Endodermal cell (in vitro differentiated cells): ENCODE data around the gene NPEPPS. TPM values are rescaled to one million over a fixed set of nuclear protein-coding genes. Genes with fewer than 3 reads are reported as not detected.

Experiments used
- DNase-seq: peaks from one replicate; pipeline ENCODE4 v3.0.0-alpha.2; 2017
- H3K27ac ChIP-seq: 2 replicates; pipeline ENCODE4 v1.5.1; 2013; ENCODE audit warnings: mild to moderate bottlenecking, low read depth, low read length, moderate library complexity
- H3K27me3 ChIP-seq: 2 replicates; pipeline ENCODE4 v1.6.1; 2013; ENCODE audit warnings: mild to moderate bottlenecking, low read length, moderate library complexity; ENCODE audit not compliant: insufficient read depth, control insufficient read depth, poor library complexity, severe bottlenecking
- H3K36me3 ChIP-seq: 2 replicates; pipeline ENCODE4 v1.7.0; 2013; ENCODE audit warnings: mild to moderate bottlenecking, low read length, moderate library complexity; ENCODE audit not compliant: control insufficient read depth, insufficient read depth
- H3K4me1 ChIP-seq: one replicate; pipeline ENCODE4 v1.7.0; 2013; ENCODE audit warnings: low read length; ENCODE audit not compliant: control insufficient read depth, insufficient read depth
- H3K4me3 ChIP-seq: 2 replicates; pipeline ENCODE4 v1.5.1; 2013; ENCODE audit warnings: mild to moderate bottlenecking, low read length, moderate library complexity
- H3K9ac ChIP-seq: 2 replicates; pipeline ENCODE4 v1.6.1; 2013; ENCODE audit warnings: mild to moderate bottlenecking, low read length, moderate library complexity; ENCODE audit not compliant: poor library complexity, severe bottlenecking; ENCODE audit errors: extremely low read depth
- H3K9me3 ChIP-seq: 2 replicates; pipeline ENCODE4 v1.6.1; 2013; ENCODE audit warnings: mild to moderate bottlenecking, low read length, moderate library complexity; ENCODE audit not compliant: control insufficient read depth
- H3K27ac Mint-ChIP-seq: 2 replicates; pipeline ENCODE4 v1.8.0; 2020; ENCODE audit warnings: mixed read lengths
- H3K27me3 Mint-ChIP-seq: 2 replicates; pipeline ENCODE4 v1.8.0; 2021; ENCODE audit warnings: mild to moderate bottlenecking, mixed read lengths; ENCODE audit not compliant: insufficient read depth
- H3K36me3 Mint-ChIP-seq: 2 replicates; pipeline ENCODE4 v1.8.0; 2020; ENCODE audit warnings: low read depth, mixed read lengths
- H3K4me1 Mint-ChIP-seq: 2 replicates; pipeline ENCODE4 v1.8.0; 2020; ENCODE audit warnings: mixed read lengths
- H3K4me3 Mint-ChIP-seq: 2 replicates; pipeline ENCODE4 v1.8.0; 2020; ENCODE audit warnings: mild to moderate bottlenecking, moderate library complexity, mixed read lengths
- H3K9me3 Mint-ChIP-seq: 2 replicates; pipeline ENCODE4 v1.8.0; 2020; ENCODE audit warnings: mild to moderate bottlenecking, mixed read lengths
- CTCF ChIP-seq: fragments of 200-600 bp; sonication (generic); conservative IDR thresholded peaks from 2 replicates; pipeline ENCODE4 v1.5.0; 2021; ENCODE audit warnings: antibody characterized with exemption, mild to moderate bottlenecking
- WGBS, 2 experiments: methylation state at CpG; one replicate each; pipeline versions ENCODE4 v1.1.5 to v1.1.7; 2013; ENCODE audit warnings: missing lambda C conversion rate in 2 of 2, mixed read lengths in 1 of 2; ENCODE audit not compliant: insufficient coverage in 1 of 2, insufficient read length in 1 of 2; 5-methylcytosine and 5-hydroxymethylcytosine counted together
- total RNA-seq, 2 donors: library from RNA; stranded (reverse); fragmentation: NEBNext Ultra II Directional in 1 of 2; extraction: Animal tissue kit (Norgen Biotek cat#: 25700) in 1 of 2; gene quantifications; 2 replicates in 1 of 2; 3 replicates in 1 of 2; pipeline ENCODE4 v1.2.1, GENCODE V29; 2021

The NPEPPS gene
- total RNA-seq, 2 donors from 2014 or later, result 178 to 194 TPM

- peaks cover 21% of the 10 kb centered on the region for H3K4me1 Mint-ChIP-seq
- Histone ChIP-seq H3K9me3 (no peaks in the 10 kb centered on the region), H3K27me3 (no peaks in the 10 kb centered on the region), H3K9ac (no peak overlapping the region), H3K36me3 (peaks cover 84% of the 10 kb centered on the region), H3K4me3 (peak overlapping the region; percentile 43), H3K4me1 (peaks cover 8% of the 10 kb centered on the region), H3K27ac (no peak overlapping the region)
- peak overlapping the region; percentile 41 for H3K27ac Mint-ChIP-seq
- no peak overlapping the region for H3K4me3 Mint-ChIP-seq
- DNase-seq, result no peak
- 87 to 90% methylated on average over 6 of the region's 6 CpGs for WGBS, 2 experiments
- no peaks in the 10 kb centered on the region for H3K9me3 Mint-ChIP-seq
- H3K27me3 Mint-ChIP-seq, result no peaks in the 10 kb centered on the region
- no peak for TF ChIP-seq CTCF
- peaks cover 77% of the 10 kb centered on the region for H3K36me3 Mint-ChIP-seq
Observed at GRCh38 chr17:47654991-47655390, 124.1 kb downstream of the NPEPPS start.

- Histone ChIP-seq H3K4me3 (no peak overlapping the region), H3K27ac (no peak overlapping the region), H3K36me3 (peaks cover 96% of the 10 kb centered on the region), H3K27me3 (no peaks in the 10 kb centered on the region), H3K9me3 (no peaks in the 10 kb centered on the region), H3K9ac (no peak overlapping the region), H3K4me1 (no peaks in the 10 kb centered on the region)
- Mint-ChIP-seq H3K9me3 (no peaks in the 10 kb centered on the region), H3K27ac (no peak overlapping the region), H3K4me1 (no peaks in the 10 kb centered on the region), H3K4me3 (no peak overlapping the region), H3K27me3 (no peaks in the 10 kb centered on the region), H3K36me3 (peaks cover 82% of the 10 kb centered on the region)
- no peak for DNase-seq
- 90 to 96% methylated on average over 2 to 6 of the region's 6 CpGs for WGBS, 2 experiments
- TF ChIP-seq CTCF, result peak; percentile 21
Observed at GRCh38 chr17:47660064-47660492, 129.2 kb downstream of the NPEPPS start.

GRCh38 chr17:47663912-47664623 lies 133.2 kb downstream of the NPEPPS start:
- peaks cover 82% of the 10 kb centered on the region for H3K36me3 Mint-ChIP-seq
- no peaks in the 10 kb centered on the region for H3K4me1 Mint-ChIP-seq
- Histone ChIP-seq H3K27me3 (no peaks in the 10 kb centered on the region), H3K27ac (no peak overlapping the region), H3K9me3 (no peaks in the 10 kb centered on the region), H3K9ac (no peak overlapping the region), H3K4me3 (no peak overlapping the region), H3K4me1 (no peaks in the 10 kb centered on the region), H3K36me3 (peaks cover 92% of the 10 kb centered on the region)
- DNase-seq, result peak; percentile 93
- H3K9me3 Mint-ChIP-seq, result no peaks in the 10 kb centered on the region
- no peaks in the 10 kb centered on the region for H3K27me3 Mint-ChIP-seq
- TF ChIP-seq CTCF, result peak; percentile 88
- no peak overlapping the region for H3K4me3 Mint-ChIP-seq
- WGBS, 2 experiments, result 69 to 71% methylated on average over 6 of the region's 6 CpGs
- H3K27ac Mint-ChIP-seq, result peak overlapping the region; percentile 48
